HG03442 (cell line): ENCODE results near the gene MAML2.
A peak's percentile ranks its signal among the peaks of the same experiment; 100 is the strongest.

Experiments
- ATAC-seq: cut with Tn5 transposase; IDR thresholded peaks from one replicate; pipeline ENCODE4 v1.9.1; 2021; ENCODE audit warnings: mild to moderate bottlenecking, moderate library complexity; ENCODE audit not compliant: unreplicated experiment

MAML2 gene

GRCh38 chr11:96339706-96340554 lies 3.1 kb downstream of the MAML2 start:
- ATAC-seq: no peak

- peak; percentile 30 for ATAC-seq
These were observed 3.9 kb downstream of the MAML2 start for GRCh38 chr11:96338910-96339705.

- peak; percentile 42 for ATAC-seq
These were observed 5.2 kb downstream of the MAML2 start for GRCh38 chr11:96337541-96338431.

- ATAC-seq: no peak
These were observed 7.6 kb downstream of the MAML2 start for GRCh38 chr11:96335388-96335787.

GRCh38 chr11:96334219-96334618 lies 8.8 kb downstream of the MAML2 start:
- no peak for ATAC-seq

- ATAC-seq: no peak
These were observed 9.7 kb downstream of the MAML2 start for GRCh38 chr11:96333191-96333719.

GRCh38 chr11:96332126-96332771 lies 10.7 kb downstream of the MAML2 start:
- no peak for ATAC-seq

GRCh38 chr11:96331699-96332116 lies 11.3 kb downstream of the MAML2 start:
- no peak for ATAC-seq

- no peak for ATAC-seq
These were observed 12.5 kb downstream of the MAML2 start for GRCh38 chr11:96330511-96330859.

GRCh38 chr11:96329855-96330510 lies 13.0 kb downstream of the MAML2 start:
- ATAC-seq: no peak

- no peak for ATAC-seq
These were observed 13.6 kb downstream of the MAML2 start for GRCh38 chr11:96329419-96329818.

- ATAC-seq: no peak
These were observed 14.5 kb downstream of the MAML2 start for GRCh38 chr11:96328395-96329010.

- ATAC-seq: no peak
These were observed 16.0 kb downstream of the MAML2 start for GRCh38 chr11:96326959-96327358.

GRCh38 chr11:96324912-96325311 lies 18.1 kb downstream of the MAML2 start:
- ATAC-seq: no peak

- no peak for ATAC-seq
These were observed 19.4 kb downstream of the MAML2 start for GRCh38 chr11:96323642-96323985.

GRCh38 chr11:96322775-96323641 lies 20.0 kb downstream of the MAML2 start:
- no peak for ATAC-seq

GRCh38 chr11:96321091-96321490 lies 21.9 kb downstream of the MAML2 start:
- no peak for ATAC-seq

- ATAC-seq: no peak
These were observed 22.9 kb downstream of the MAML2 start for GRCh38 chr11:96319898-96320656.
